ENCODE results near the gene GMNC. TPM values are rescaled to one million over a fixed set of nuclear protein-coding genes. Genes with fewer than 3 reads are reported as not detected.

GMNC gene
- total and polyA plus RNA-seq, 10 of the 15 experiments (the other 5 are each of a cell fraction or from before 2014, with no cell fraction given): not detected

GRCh38 chr3:190883973-190884832 lies 21.7 kb upstream of the GMNC start:
- ChIA-PET RAD21 (ENCODE audit: unreplicated experiment) (interaction anchor here (0.5 to 6.7 kb wide), 4 partner anchors 8 to 252 kb away, joined by 3 to 68 read pairs (median 4); no protein-coding TSS in a partner anchor), CTCF (interaction anchor here (0.6 to 6.2 kb wide), 23 partner anchors 9 to 1560 kb away, joined by 3 to 179 read pairs (median 4); no protein-coding TSS in a partner anchor), POLR2A (no interaction called here), SMC1A (ENCODE audit: uncharacterized antibody, unreplicated experiment) (interaction anchor here (0.7 to 6.5 kb wide), 8 partner anchors 23 to 1327 kb away, joined by 3 to 94 read pairs (median 3); no protein-coding TSS in a partner anchor)
- no peaks in the 10 kb centered on the region for H3K4me1 ChIP-seq (ENCODE audit: control insufficient read depth, insufficient read depth, low read length)
- intact Hi-C loops (cut with micrococcal nuclease; ENCODE audit: unreplicated experiment) (loop anchor here (1.0 kb wide), 1 partner anchor 167 kb away; no protein-coding TSS in a partner anchor), in situ Hi-C loops (cut with MboI) (loop anchor here (10.0 kb wide), 1 partner anchor 171 kb away; no protein-coding TSS in a partner anchor)
- no peak overlapping the region for H3K9ac ChIP-seq (ENCODE audit: control insufficient read depth, insufficient read depth, low read length)
- FAIRE-seq (peak; percentile 88), DNase-seq (ENCODE audit: low read depth, low spot score) (no peak), ATAC-seq (peak; percentile 73)
- no TSS peak for BruUV-seq (replicated peaks)
- H3K36me3 ChIP-seq (ENCODE audit: control insufficient read depth in 2 of 2, insufficient read depth in 2 of 2, low read length in 1 of 2): no peaks in the 10 kb centered on the region
- H4K20me1 ChIP-seq (ENCODE audit: control insufficient read depth, insufficient read depth): no peaks in the 10 kb centered on the region
- TF ChIP-seq POLR2AphosphoS5 (IDR thresholded peaks at IDR 0.05; ENCODE audit: low read length): no peak
- peak; percentile 71 to 90 (median 84) for TF ChIP-seq CTCF (IDR thresholded peaks at IDR 0.05 in 2 of 3, conservative IDR thresholded peaks at IDR 0.05 in 1 of 3; ENCODE audit: control insufficient read depth in 2 of 3, extremely low read depth in 1 of 3, insufficient read depth in 1 of 3, low read depth in 3 of 3, low read length in 3 of 3)
- peak; percentile 73; the same call in 1 of the 2 replicates for TF ChIP-seq SMC3 (IDR thresholded peaks at IDR 0.05; ENCODE audit: borderline replicate concordance, low read length)
- no peak for TF ChIP-seq STAT1 (conservative IDR thresholded peaks at IDR 0.05)
- TF ChIP-seq RAD21 (IDR thresholded peaks at IDR 0.05; ENCODE audit: insufficient read depth, low read depth, low read length): peak; percentile 68
- TF ChIP-seq SPI1 (IDR thresholded peaks at IDR 0.05; ENCODE audit: borderline replicate concordance, insufficient read depth, low read depth, low read length): no peak
- TF ChIP-seq IRF5 (IDR thresholded peaks at IDR 0.05; ENCODE audit: borderline replicate concordance): no peak
- no peak for TF ChIP-seq PKNOX1 (IDR thresholded peaks at IDR 0.05)
- TF ChIP-seq CREM (IDR thresholded peaks at IDR 0.05; ENCODE audit: low read depth): no peak
- no peak for TF ChIP-seq RAD51 (IDR thresholded peaks at IDR 0.05)
- TF ChIP-seq SIX5 (IDR thresholded peaks at IDR 0.05; ENCODE audit: low read depth, low read length, severe bottlenecking): no peak
- TF ChIP-seq BCL11A (IDR thresholded peaks at IDR 0.05; ENCODE audit: low read depth, low read length): no peak
- H3K9me3 ChIP-seq (replicated peaks; ENCODE audit: control insufficient read depth, insufficient read depth, low read length): no peaks in the 10 kb centered on the region
- no peak overlapping the region for H3K4me2 ChIP-seq (ENCODE audit: control insufficient read depth, insufficient read depth)
- no peak overlapping the region for H3K27ac ChIP-seq (ENCODE audit: control insufficient read depth, insufficient read depth)
- no peak overlapping the region for H3K4me3 ChIP-seq
- H3K27me3 ChIP-seq (replicated peaks in 1 of 2; ENCODE audit: control insufficient read depth in 2 of 2, insufficient read depth in 2 of 2, low read length in 1 of 2): no peaks in the 10 kb centered on the region
- H3K79me2 ChIP-seq (ENCODE audit: control insufficient read depth, insufficient read depth, low read length): no peaks in the 10 kb centered on the region
- 6% methylated on average over 7 of the region's 7 CpGs for WGBS (ENCODE audit: insufficient coverage, insufficient replicate concordance, low lambda C conversion rate, missing lambda C conversion rate)
- H2AFZ ChIP-seq (ENCODE audit: control insufficient read depth, low read depth, low read length): no peak overlapping the region

All from GM12878 (cell line).